Prostate gland (tissue), 2 donors: ENCODE results near the gene RNF144A.

Source experiments
- POLR2A ChIP-seq: fragments of 450-650 bp; IDR thresholded peaks from one replicate; pipeline ENCODE4 v1.6.1; 2016; ENCODE audit warnings: antibody characterized with exemption, mild to moderate bottlenecking
- POLR2AphosphoS5 ChIP-seq: sonication (generic); formaldehyde crosslinking; IDR thresholded peaks from one replicate; pipeline ENCODE4 v1.6.1; 2017; ENCODE audit warnings: antibody characterized with exemption
- TF ChIP-seq, protein P1 (sequence below), 4 experiments: fragments of 200-600 bp in 2 of 4; fragments of 450-650 bp in 2 of 4; sonication (generic) in 2 of 4; IDR thresholded peaks; 1 replicate in 3 of 4; 2 replicates in 1 of 4; pipeline ENCODE4 v1.5.1; 2016 to 2019; ENCODE audit warnings: antibody characterized with exemption in 4 of 4, mild to moderate bottlenecking in 2 of 4, moderate library complexity in 2 of 4

DNA sequence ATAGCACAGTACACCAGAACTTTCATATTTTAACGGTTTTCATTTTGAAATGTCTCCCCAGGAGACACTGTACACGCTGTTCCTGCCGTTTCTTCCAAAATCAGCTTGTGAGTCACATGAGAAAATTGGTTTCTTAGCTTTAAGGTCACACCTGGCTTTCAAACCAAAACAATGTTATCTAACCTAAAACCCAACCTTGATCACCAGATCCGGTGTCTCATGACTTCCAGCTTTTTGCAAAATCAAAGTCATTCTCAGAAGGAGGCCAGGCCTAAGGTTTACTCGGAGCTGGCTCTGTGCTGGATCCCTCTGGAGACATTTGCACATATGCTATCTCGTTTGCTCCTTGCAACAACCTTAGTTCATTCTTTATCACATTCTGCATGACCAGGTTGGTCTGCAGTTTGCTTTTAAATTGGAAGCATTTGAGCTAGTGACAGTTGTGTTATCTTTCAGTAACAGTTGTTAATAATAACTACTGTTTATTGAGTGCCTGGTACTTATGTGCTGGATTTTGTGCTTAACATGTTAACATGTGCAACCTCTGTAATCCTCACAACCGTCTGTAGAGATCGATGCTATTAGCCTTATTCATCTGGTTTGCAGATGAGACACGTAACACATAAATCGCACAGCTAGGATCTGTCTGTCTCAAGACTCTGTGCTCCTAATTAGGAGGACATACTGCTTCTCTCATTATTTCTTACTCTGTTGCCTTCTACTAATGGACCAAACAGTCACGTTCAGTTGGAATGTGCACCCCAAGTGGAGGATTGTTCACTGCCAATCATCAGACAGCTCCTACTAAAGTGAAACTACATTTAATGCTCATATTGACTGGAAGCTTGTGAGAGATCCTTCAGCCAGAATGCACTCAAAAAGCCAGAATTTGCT lies 105.5 kb downstream of the RNF144A start:
- TF ChIP-seq, protein P1, sequence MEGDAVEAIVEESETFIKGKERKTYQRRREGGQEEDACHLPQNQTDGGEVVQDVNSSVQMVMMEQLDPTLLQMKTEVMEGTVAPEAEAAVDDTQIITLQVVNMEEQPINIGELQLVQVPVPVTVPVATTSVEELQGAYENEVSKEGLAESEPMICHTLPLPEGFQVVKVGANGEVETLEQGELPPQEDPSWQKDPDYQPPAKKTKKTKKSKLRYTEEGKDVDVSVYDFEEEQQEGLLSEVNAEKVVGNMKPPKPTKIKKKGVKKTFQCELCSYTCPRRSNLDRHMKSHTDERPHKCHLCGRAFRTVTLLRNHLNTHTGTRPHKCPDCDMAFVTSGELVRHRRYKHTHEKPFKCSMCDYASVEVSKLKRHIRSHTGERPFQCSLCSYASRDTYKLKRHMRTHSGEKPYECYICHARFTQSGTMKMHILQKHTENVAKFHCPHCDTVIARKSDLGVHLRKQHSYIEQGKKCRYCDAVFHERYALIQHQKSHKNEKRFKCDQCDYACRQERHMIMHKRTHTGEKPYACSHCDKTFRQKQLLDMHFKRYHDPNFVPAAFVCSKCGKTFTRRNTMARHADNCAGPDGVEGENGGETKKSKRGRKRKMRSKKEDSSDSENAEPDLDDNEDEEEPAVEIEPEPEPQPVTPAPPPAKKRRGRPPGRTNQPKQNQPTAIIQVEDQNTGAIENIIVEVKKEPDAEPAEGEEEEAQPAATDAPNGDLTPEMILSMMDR (IDR thresholded peaks at IDR 0.05) = no peak
- TF ChIP-seq POLR2A (no peak), POLR2AphosphoS5 (no peak)
